Activated CD4-positive, alpha-beta T cell treated with anti-CD3 and anti-CD28 coated beads, Interleukin-2, amount 10 ng/mL, durations not matched to agents 24 days and 14 days (primary cell): ENCODE measurements around the gene SLC45A1. TPM values are rescaled to one million over a fixed set of nuclear protein-coding genes. Genes with fewer than 3 reads are reported as not detected.

Source experiments
- DNase-seq: peaks from one replicate; pipeline ENCODE4 v3.0.0; 2022
- H3K27ac Mint-ChIP-seq: one replicate; pipeline ENCODE4 v1.8.0; 2022; ENCODE audit warnings: mild to moderate bottlenecking, mixed read lengths
- H3K27me3 Mint-ChIP-seq: one replicate; pipeline ENCODE4 v1.8.0; 2022; ENCODE audit warnings: mixed read lengths
- H3K36me3 Mint-ChIP-seq: one replicate; pipeline ENCODE4 v1.8.0; 2022; ENCODE audit warnings: low read depth, mild to moderate bottlenecking, mixed read lengths
- H3K4me1 Mint-ChIP-seq: one replicate; pipeline ENCODE4 v1.8.0; 2021; ENCODE audit warnings: mixed read lengths
- H3K4me3 Mint-ChIP-seq: one replicate; pipeline ENCODE4 v1.8.0; 2022; ENCODE audit warnings: mild to moderate bottlenecking, moderate library complexity, mixed read lengths
- H3K9me3 Mint-ChIP-seq: one replicate; pipeline ENCODE4 v1.8.0; 2021; ENCODE audit warnings: mixed read lengths
- intact Hi-C: fragments of 100-400 bp; cut with micrococcal nuclease; formaldehyde crosslinking; loops from one replicate; pipeline ENCODE4 v1.15.1; 2023
- total RNA-seq: library from RNA; stranded (reverse); gene quantifications from 2 replicates; pipeline ENCODE4 v1.2.3, GENCODE V29; 2022

Gene SLC45A1
- total RNA-seq, 1 donor from 2014 or later, result 0.12 TPM

DNA sequence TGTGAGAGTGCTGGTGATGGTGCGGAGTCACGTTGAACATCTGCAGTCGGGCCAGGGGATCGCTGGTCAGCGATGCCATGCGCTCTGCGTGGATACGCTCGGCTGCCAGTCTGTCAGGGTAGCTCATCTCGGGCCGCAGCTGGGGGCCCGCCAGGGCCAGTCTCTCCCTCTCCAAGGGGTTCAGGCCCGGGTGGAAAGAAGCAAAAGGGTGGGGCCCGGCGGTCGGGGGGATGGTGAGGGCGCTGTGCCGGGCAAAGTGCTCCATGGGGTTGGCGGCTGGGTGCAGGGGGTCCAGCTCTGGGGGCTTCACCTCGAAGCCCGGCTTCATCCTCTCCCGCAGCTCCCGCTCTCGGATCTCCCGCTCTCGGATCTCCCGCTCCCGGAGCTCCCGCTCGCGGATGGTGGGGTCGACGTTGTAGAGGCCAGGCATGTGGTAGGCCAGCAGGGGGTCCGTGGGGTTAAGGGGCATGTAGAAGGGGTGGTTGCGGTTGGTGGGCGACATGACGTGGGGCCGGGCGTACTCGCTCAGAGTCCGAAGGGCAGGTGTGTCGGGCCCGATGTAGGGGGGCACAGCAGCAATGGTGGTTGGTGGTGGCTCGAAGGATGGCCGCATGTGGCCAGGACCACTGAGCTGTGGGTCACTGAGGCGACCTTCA lies 40.5 kb downstream of the SLC45A1 start:
- Mint-ChIP-seq H3K27me3 (no peaks in the 10 kb centered on the region), H3K4me1 (no peaks in the 10 kb centered on the region), H3K4me3 (no peak overlapping the region), H3K9me3 (no peaks in the 10 kb centered on the region), H3K27ac (no peak overlapping the region), H3K36me3 (peaks cover 46% of the 10 kb centered on the region)
- intact Hi-C loops, result no loop called here
- no peak for DNase-seq

- no peak overlapping the region for H3K4me3 Mint-ChIP-seq
- H3K27ac Mint-ChIP-seq, result no peak overlapping the region
- no peak for DNase-seq
- no peaks in the 10 kb centered on the region for H3K4me1 Mint-ChIP-seq
- H3K36me3 Mint-ChIP-seq, result peaks cover 41% of the 10 kb centered on the region
- no peaks in the 10 kb centered on the region for H3K27me3 Mint-ChIP-seq
- intact Hi-C loops, result no loop called here
- no peaks in the 10 kb centered on the region for H3K9me3 Mint-ChIP-seq
Measured at GRCh38 chr1:8358897-8359616, 41.1 kb downstream of the SLC45A1 start.

DNA sequence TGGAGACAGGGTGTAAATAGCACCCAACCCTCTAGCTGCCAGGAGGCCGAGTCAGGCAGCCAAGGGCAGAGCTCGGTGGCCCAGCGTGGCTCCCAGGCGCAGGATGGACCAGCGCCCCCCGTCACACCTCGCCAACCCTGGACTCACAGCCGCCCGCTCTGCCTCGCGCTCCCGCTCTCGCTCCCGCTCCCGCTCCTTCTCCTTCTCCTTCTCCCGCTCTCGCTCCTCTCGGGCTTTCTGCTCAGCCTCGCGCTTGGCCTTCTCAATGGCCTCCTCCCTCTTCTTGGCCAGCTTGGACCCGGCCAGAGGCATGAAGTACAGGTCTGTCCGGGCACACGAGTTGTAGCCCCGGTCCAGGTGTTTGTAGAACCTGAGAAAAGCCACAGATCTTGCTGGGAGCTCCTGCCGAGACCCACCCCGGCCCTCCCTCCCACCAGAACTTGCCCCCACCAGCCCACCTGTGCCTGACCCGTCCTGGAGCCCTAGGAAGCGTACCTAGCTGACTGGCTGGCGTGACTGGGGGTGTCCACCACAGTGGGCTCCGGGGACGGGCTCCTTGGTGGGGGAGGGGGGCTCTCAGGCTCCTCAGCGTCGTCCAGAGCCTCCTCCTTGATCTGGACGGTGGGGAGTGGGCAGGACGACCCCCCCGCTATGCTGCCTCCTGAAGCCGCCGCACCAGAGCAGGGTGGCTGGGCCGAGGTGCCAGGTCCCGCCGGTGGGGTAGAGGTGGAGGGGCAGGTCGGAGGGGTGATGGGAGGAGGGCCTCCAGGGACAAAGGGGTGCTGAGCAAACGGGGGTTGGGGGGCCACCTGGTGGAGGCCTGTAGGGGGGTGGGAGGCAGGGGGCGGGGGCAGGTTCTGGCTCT lies 41.9 kb downstream of the SLC45A1 start:
- H3K27me3 Mint-ChIP-seq, result no peaks in the 10 kb centered on the region
- no peak for DNase-seq
- H3K9me3 Mint-ChIP-seq, result no peaks in the 10 kb centered on the region
- H3K27ac Mint-ChIP-seq, result no peak overlapping the region
- no peak overlapping the region for H3K4me3 Mint-ChIP-seq
- H3K4me1 Mint-ChIP-seq, result no peaks in the 10 kb centered on the region
- H3K36me3 Mint-ChIP-seq, result peaks cover 39% of the 10 kb centered on the region
- intact Hi-C loops, result no loop called here

- Mint-ChIP-seq H3K27ac (no peak overlapping the region), H3K4me3 (no peak overlapping the region), H3K36me3 (peaks cover 36% of the 10 kb centered on the region), H3K4me1 (no peaks in the 10 kb centered on the region), H3K27me3 (no peaks in the 10 kb centered on the region), H3K9me3 (no peaks in the 10 kb centered on the region)
- no peak for DNase-seq
- intact Hi-C loops, result no loop called here
Measured at GRCh38 chr1:8360493-8361197, 42.7 kb downstream of the SLC45A1 start.

DNA sequence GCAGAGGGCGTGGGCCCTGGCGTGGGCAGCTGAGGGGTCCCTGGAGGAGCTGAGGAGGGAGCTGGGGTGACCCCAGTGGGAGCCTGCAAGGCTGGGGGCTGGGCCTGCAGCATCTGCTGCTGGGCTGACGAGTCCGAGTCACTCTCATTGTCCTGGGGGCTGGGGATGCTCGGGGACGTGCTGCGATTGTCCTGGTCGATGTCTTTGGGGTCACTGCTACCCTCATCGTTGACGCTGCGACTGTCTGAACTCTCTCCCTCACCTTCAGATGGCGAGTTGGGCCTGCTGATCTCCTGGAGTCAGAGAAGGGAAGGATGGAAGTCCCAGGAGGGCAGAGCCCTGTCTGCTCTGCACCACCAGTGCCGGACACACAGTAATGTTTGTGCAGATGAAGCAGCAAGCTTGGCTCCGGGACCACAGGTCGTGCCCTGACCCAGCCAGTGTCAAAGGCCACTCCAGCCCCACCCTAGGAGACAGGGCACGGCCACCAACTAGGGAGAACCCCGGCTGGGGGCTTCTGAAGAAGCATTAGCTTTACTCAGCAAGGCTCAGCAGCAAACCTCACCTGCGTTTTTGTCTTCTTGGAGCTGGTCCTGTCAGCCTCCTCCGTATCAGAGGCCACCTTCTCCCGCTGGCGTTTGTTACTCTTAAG lies 43.4 kb downstream of the SLC45A1 start:
- Mint-ChIP-seq H3K27ac (no peak overlapping the region), H3K27me3 (no peaks in the 10 kb centered on the region), H3K36me3 (peaks cover 30% of the 10 kb centered on the region), H3K4me1 (no peaks in the 10 kb centered on the region), H3K4me3 (no peak overlapping the region), H3K9me3 (no peaks in the 10 kb centered on the region)
- intact Hi-C loops, result no loop called here
- DNase-seq, result no peak

DNA sequence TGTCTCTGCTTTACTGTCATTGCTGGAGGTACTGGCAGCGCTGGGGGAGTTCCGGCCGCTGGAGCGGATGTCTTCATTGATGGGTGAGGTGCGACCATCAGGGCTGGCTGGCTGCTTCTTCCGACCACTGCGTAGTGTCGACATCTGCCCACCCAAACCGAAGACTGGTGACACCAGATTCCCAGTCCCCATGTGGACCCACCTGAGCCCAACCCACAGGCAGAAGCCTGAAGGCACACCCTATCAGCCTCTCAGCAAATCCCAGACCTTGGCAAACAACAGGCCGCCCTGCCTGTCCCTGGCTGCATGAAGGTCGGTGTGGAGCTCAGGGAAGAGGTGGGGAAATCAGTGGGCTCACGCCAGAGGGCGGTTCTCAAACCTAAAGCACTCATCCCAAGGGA lies 44.8 kb downstream of the SLC45A1 start:
- intact Hi-C loops, result no loop called here
- Mint-ChIP-seq H3K27me3 (no peaks in the 10 kb centered on the region), H3K9me3 (no peaks in the 10 kb centered on the region), H3K4me1 (peaks cover 4% of the 10 kb centered on the region), H3K4me3 (no peak overlapping the region), H3K36me3 (peaks cover 28% of the 10 kb centered on the region), H3K27ac (no peak overlapping the region)
- no peak for DNase-seq

DNA sequence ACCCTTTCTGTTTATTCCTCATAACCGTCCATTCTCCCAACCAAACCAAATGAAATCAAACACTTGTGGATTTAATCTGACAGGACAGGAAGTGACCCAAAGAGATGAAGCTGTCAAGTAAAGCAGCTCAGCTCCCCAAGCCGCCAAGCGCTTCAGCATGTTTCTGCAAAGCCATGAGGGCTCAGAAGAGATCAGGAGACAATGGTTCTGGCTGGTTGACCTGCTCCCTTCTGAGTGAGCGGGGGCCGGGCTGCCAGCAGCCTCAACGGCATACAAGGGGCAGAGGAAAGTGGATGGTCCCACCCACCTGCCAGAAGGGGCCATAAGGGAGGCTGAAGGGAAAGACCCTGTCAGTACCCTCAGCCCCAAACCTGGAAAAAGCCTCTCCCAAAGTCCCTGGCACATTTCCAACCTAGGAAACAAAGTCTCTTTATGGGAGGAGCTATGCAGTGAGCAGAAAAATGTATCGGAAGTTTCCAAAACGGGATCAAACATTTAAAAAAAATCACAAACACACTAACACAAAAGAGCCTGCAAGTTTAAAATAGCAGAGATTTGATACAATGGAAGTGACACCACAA lies 45.4 kb downstream of the SLC45A1 start:
- H3K4me3 Mint-ChIP-seq, result no peak overlapping the region
- no peaks in the 10 kb centered on the region for H3K27me3 Mint-ChIP-seq
- intact Hi-C loops, result no loop called here
- peaks cover 24% of the 10 kb centered on the region for H3K36me3 Mint-ChIP-seq
- H3K4me1 Mint-ChIP-seq, result peaks cover 4% of the 10 kb centered on the region
- DNase-seq, result no peak
- H3K9me3 Mint-ChIP-seq, result no peaks in the 10 kb centered on the region
- no peak overlapping the region for H3K27ac Mint-ChIP-seq

GRCh38 chr1:8363767-8364301 lies 45.9 kb downstream of the SLC45A1 start:
- Mint-ChIP-seq H3K27me3 (no peaks in the 10 kb centered on the region), H3K36me3 (peaks cover 20% of the 10 kb centered on the region)

GRCh38 chr1:8364528-8365442 lies 46.9 kb downstream of the SLC45A1 start:
- H3K27ac Mint-ChIP-seq, result no peak overlapping the region
- DNase-seq, result no peak
- peaks cover 19% of the 10 kb centered on the region for H3K36me3 Mint-ChIP-seq
- H3K9me3 Mint-ChIP-seq, result no peaks in the 10 kb centered on the region
- intact Hi-C loops, result no loop called here
- no peaks in the 10 kb centered on the region for H3K27me3 Mint-ChIP-seq
- H3K4me1 Mint-ChIP-seq, result peaks cover 4% of the 10 kb centered on the region
- no peak overlapping the region for H3K4me3 Mint-ChIP-seq

More at GRCh38 chr1:8363767-8364301, 45.9 kb downstream of the SLC45A1 start:
- H3K27ac Mint-ChIP-seq, result no peak overlapping the region
- intact Hi-C loops, result no loop called here
- H3K4me3 Mint-ChIP-seq, result no peak overlapping the region
- DNase-seq, result no peak
- H3K9me3 Mint-ChIP-seq, result no peaks in the 10 kb centered on the region
- peaks cover 4% of the 10 kb centered on the region for H3K4me1 Mint-ChIP-seq

DNA sequence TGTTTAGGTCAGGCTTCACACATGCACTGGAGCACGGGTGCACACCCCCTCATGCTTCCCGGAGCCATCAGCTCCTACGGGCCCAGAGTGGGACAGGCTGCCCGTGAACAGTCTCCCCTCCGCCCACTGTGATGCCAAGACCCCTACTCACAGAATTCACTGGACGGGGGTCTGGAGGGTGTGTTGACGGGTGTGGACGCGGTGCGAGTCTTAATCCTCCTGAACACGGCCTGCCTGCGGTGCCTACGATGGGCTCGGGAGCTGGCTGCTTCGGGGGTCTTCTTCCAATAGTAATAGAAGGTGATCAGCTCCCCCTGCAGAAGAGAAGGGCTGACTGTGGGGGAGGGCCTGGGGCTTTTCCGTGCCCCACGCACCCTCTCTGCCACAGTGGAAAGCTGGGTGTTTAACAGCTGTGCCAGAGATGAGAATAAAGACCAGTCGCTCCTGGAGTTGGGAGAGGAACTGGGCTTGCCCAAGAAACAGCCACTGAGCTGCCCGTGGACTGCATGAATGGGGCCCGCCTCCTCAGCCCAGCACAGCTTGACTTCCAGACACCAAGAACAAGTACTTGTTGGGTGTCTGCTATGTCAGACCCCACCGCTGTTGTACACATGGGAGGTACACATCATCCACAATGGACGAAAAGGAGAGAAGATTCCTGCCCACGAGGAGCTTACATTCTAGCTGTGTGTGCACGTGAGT lies 47.9 kb downstream of the SLC45A1 start:
- Mint-ChIP-seq H3K4me3 (no peak overlapping the region), H3K9me3 (no peaks in the 10 kb centered on the region), H3K27me3 (no peaks in the 10 kb centered on the region), H3K36me3 (peaks cover 22% of the 10 kb centered on the region), H3K27ac (no peak overlapping the region), H3K4me1 (peaks cover 10% of the 10 kb centered on the region)
- intact Hi-C loops, result no loop called here
- DNase-seq, result no peak

DNA sequence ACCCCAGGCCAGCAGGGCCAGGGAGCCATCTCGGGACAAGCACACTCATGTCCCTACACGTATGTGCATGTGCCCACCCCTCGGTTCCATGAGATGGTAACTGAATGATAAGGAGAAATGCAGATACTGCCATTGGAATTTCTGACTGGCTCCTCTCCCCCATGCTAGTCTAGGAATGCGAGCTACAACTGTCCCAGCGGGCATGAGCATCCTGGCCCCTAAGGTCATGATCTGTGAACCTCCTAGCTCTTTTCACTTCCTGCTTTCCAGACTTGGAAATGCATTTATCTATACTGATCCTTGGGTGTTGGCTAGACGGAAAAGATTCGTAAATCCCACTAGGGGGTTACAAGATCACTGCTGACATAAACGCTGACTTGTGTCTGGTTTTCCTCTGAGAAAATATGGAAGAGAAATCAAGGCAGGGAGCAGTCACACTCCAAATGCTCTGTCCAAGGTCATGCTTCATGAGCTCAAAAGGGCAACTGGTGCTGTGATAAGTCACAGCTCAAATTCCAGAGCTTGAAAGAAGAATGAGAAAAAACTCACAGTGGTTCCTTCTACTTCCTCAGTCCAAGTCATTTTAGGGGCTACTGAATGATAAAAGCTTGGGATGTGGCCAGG lies 49.8 kb downstream of the SLC45A1 start:
- DNase-seq, result no peak
- intact Hi-C loops, result no loop called here
- H3K36me3 Mint-ChIP-seq, result peaks cover 13% of the 10 kb centered on the region
- H3K27me3 Mint-ChIP-seq, result no peaks in the 10 kb centered on the region
- peak overlapping the region; percentile 16 for H3K27ac Mint-ChIP-seq
- no peak overlapping the region for H3K4me3 Mint-ChIP-seq
- peaks cover 10% of the 10 kb centered on the region for H3K4me1 Mint-ChIP-seq
- no peaks in the 10 kb centered on the region for H3K9me3 Mint-ChIP-seq
